DND-41 (cell line): ENCODE results near the gene CTBP2.

Source experiments
- ATAC-seq: fragments of 200-7000 bp; cut with Tn5 transposase; 3 replicates; pipeline ENCODE4 v1.9.1; 2021; ENCODE audit warnings: low read depth; ENCODE audit not compliant: insufficient read depth
- DNase-seq: peaks from one replicate; pipeline ENCODE4 v3.0.0-alpha.2; 2020
- H2AFZ ChIP-seq: 2 replicates; pipeline ENCODE4 v1.6.0; 2012; ENCODE audit warnings: low read depth, low read length
- H3K27ac ChIP-seq: 2 replicates; pipeline ENCODE4 v1.5.1; 2012; ENCODE audit warnings: low read length, inconsistent platforms
- H3K27me3 ChIP-seq: fragments of 200-600 bp; sonication (generic); 2 replicates; pipeline ENCODE4 v1.6.0; 2012; ENCODE audit warnings: low read length, mild to moderate bottlenecking, inconsistent platforms; ENCODE audit not compliant: insufficient read depth, poor library complexity
- H3K36me3 ChIP-seq: 2 replicates; pipeline ENCODE4 v1.5.1; 2012; ENCODE audit warnings: low read length, inconsistent platforms; ENCODE audit not compliant: insufficient read depth
- H3K4me1 ChIP-seq: 2 replicates; pipeline ENCODE4 v1.5.1; 2012; ENCODE audit warnings: mild to moderate bottlenecking, low read length; ENCODE audit not compliant: insufficient read depth
- H3K4me2 ChIP-seq: 2 replicates; pipeline ENCODE4 v1.6.0; 2012; ENCODE audit warnings: mild to moderate bottlenecking, moderate library complexity, low read length, inconsistent platforms; ENCODE audit not compliant: insufficient read depth
- H3K4me3 ChIP-seq, 2 experiments: fragments of 200-600 bp in 1 of 2; shearing (Covaris generic) in 1 of 2; 2 replicates each; pipeline ENCODE4 v1.5.1; 2012 to 2016; ENCODE audit warnings: inconsistent platforms in 2 of 2, low read length in 2 of 2, mild to moderate bottlenecking in 2 of 2, low read depth in 1 of 2, moderate library complexity in 1 of 2
- H3K79me2 ChIP-seq: 2 replicates; pipeline ENCODE4 v1.6.0; 2012; ENCODE audit warnings: low read length, inconsistent platforms; ENCODE audit not compliant: insufficient read depth
- H3K9ac ChIP-seq: 2 replicates; pipeline ENCODE4 v1.6.0; 2012; ENCODE audit warnings: low read depth, mild to moderate bottlenecking, inconsistent platforms, low read length, moderate library complexity
- H3K9me3 ChIP-seq: 2 replicates; pipeline ENCODE4 v1.5.1; 2012; ENCODE audit warnings: low read length, moderate library complexity, mild to moderate bottlenecking, inconsistent platforms; ENCODE audit not compliant: insufficient read depth, severe bottlenecking
- H4K20me1 ChIP-seq: 2 replicates; pipeline ENCODE4 v1.6.0; 2012; ENCODE audit warnings: low read length; ENCODE audit not compliant: insufficient read depth
- EZH2 ChIP-seq: IDR thresholded peaks from 3 replicates; pipeline ENCODE4 v1.6.1; 2012; ENCODE audit warnings: borderline replicate concordance, low read depth, mild to moderate bottlenecking, moderate library complexity, low read length, inconsistent platforms; ENCODE audit not compliant: severe bottlenecking
- TF ChIP-seq, protein P1 (sequence below): IDR thresholded peaks from 2 replicates; pipeline ENCODE4 v1.5.1; 2012; ENCODE audit warnings: borderline replicate concordance, low read length, moderate library complexity, mild to moderate bottlenecking; ENCODE audit not compliant: poor library complexity, severe bottlenecking; ENCODE audit errors: extremely low read depth

The CTBP2 gene

DNA sequence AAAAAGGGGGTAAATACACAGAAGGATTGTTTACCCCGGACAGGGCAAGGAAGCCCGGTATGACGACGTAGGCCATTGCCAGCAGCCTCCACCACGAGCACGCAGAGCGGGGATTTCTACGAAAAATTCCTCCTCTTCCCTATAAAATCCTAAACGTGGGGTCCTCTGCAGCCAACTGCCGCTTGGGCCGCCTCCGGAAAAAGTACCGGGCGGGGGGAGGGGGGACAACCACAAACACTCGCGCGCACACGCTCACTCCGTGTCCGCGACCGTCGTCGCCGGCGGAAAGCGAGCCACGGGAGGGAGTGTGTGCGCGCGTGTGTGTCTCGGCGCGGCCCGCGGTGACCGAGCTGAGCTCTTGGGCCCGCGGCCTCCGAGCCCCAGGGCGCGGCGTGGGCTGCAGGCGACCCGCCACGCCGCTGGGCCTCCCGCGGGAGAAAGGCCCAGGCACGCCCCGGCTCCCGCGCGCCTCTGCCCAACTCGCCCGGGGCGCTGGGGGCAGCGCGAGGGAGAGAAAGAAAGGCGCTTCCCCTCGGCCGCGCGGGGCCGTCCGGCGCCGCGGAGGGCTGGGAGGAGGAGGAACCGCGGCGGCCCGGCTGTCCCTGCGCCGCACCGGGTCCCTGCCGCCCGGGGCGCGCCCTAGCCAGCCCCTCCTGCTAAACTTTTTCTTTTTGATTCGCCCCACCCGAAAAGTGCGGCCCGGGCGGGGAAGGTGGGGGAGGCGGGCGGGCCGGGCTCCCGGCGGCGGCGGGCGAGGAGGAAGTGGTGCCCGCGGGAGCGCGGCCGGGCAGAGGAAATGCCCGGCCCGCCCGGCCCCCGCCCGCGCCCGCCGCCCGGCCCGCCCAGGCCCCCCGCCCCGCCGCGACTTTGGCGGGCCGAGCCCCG, 1.5 kb downstream of the CTBP2 start:
- no peaks in the 10 kb centered on the region for H3K9me3 ChIP-seq
- peak overlapping the region; percentile 67 for H3K4me2 ChIP-seq
- H3K79me2 ChIP-seq, result peaks cover 55% of the 10 kb centered on the region
- peaks cover 25% of the 10 kb centered on the region for H3K4me1 ChIP-seq
- peak; percentile 15; the same call in 2 of the 3 replicates for ATAC-seq
- H3K4me3 ChIP-seq, result peak overlapping the region; percentile 43 to 68; a peak in 3 of 4 replicates
- peaks cover 34% of the 10 kb centered on the region for H4K20me1 ChIP-seq
- peaks cover 2% of the 10 kb centered on the region for H3K27me3 ChIP-seq
- DNase-seq, result peak; percentile 27
- peak overlapping the region; percentile 75 for H3K9ac ChIP-seq
- peak overlapping the region; percentile 66 for H3K27ac ChIP-seq
- TF ChIP-seq EZH2, result no peak
- TF ChIP-seq, protein P1, sequence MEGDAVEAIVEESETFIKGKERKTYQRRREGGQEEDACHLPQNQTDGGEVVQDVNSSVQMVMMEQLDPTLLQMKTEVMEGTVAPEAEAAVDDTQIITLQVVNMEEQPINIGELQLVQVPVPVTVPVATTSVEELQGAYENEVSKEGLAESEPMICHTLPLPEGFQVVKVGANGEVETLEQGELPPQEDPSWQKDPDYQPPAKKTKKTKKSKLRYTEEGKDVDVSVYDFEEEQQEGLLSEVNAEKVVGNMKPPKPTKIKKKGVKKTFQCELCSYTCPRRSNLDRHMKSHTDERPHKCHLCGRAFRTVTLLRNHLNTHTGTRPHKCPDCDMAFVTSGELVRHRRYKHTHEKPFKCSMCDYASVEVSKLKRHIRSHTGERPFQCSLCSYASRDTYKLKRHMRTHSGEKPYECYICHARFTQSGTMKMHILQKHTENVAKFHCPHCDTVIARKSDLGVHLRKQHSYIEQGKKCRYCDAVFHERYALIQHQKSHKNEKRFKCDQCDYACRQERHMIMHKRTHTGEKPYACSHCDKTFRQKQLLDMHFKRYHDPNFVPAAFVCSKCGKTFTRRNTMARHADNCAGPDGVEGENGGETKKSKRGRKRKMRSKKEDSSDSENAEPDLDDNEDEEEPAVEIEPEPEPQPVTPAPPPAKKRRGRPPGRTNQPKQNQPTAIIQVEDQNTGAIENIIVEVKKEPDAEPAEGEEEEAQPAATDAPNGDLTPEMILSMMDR, result no peak
- H3K36me3 ChIP-seq, result no peaks in the 10 kb centered on the region
- H2AFZ ChIP-seq, result peak overlapping the region; percentile 67

DNA sequence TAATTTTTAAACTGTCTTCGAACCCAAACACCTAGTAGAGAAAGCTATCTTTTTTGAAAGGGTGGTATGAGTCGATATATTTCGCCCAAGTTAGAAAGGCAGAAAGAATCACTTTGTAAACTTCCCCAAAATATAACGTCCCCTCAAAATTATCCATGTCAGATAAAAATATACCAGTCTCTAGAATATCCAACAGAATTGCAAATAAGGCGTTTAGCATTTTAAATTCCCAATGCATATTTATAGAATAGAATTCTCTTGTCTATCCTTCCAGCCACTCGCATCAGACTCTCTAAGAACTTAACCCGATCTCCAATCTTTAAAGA, 2.1 kb downstream of the CTBP2 start:
- Histone ChIP-seq H4K20me1 (peaks cover 40% of the 10 kb centered on the region), H3K9ac (peak overlapping the region; percentile 75), H3K27ac (peak overlapping the region; percentile 66), H3K36me3 (no peaks in the 10 kb centered on the region), H3K79me2 (peaks cover 62% of the 10 kb centered on the region), H3K4me1 (peaks cover 25% of the 10 kb centered on the region), H3K4me2 (peak overlapping the region; percentile 67), H3K9me3 (no peaks in the 10 kb centered on the region), H3K4me3 (peak overlapping the region; percentile 43 to 67; a peak in 3 of 4 replicates), H3K27me3 (peaks cover 2% of the 10 kb centered on the region), H2AFZ (peak overlapping the region; percentile 67)
- DNase-seq (no peak), ATAC-seq (no peak)
- no peak for TF ChIP-seq EZH2
- TF ChIP-seq, protein P1, result no peak

DNA sequence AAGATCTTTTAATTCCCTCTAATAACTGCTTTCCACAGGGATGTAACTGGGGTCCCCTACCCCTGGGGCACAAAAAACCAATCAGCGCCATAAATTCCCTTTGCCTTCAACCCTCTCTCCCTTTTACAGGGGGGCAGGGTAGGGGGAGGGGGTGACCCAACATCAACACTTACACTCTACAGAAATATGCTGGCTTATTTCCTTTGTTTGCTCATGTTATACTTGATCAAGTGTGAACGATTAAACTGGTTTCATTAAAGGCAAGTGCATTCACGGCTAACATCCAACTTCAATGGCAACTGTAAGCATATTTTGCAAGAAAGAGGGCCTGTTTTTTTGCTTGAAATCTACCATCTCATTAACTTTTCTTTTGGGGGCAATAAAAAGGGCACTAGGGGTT, 2.9 kb downstream of the CTBP2 start:
- peak overlapping the region; percentile 2; the same call in 1 of the 2 replicates for H3K27ac ChIP-seq

More for the DNA sequence above, 2.9 kb downstream of the CTBP2 start:
- H3K9ac ChIP-seq, result peak overlapping the region; percentile 75
- peaks cover 25% of the 10 kb centered on the region for H3K4me1 ChIP-seq
- peak overlapping the region; percentile 67; the same call in 1 of the 2 replicates for H3K4me2 ChIP-seq
- no peak overlapping the region for H2AFZ ChIP-seq
- H3K9me3 ChIP-seq, result no peaks in the 10 kb centered on the region
- 0 out of 4 replicates have a peak overlapping the region, but pooled peaks of 1 of the 2 experiments have one; percentile 2 for H3K4me3 ChIP-seq
- peaks cover 2% of the 10 kb centered on the region for H3K27me3 ChIP-seq
- ATAC-seq, result no peak
- H4K20me1 ChIP-seq, result peaks cover 47% of the 10 kb centered on the region
- peaks cover 5% of the 10 kb centered on the region; the same call in 1 of the 2 replicates for H3K36me3 ChIP-seq
- DNase-seq, result no peak
- H3K79me2 ChIP-seq, result peaks cover 69% of the 10 kb centered on the region
- no peak for TF ChIP-seq EZH2
- TF ChIP-seq, protein P1, result no peak
